A673 (cell line): ENCODE results near the gene MDFIC. TPM values are rescaled to one million over a fixed set of nuclear protein-coding genes. Genes with fewer than 3 reads are reported as not detected.

Source experiments
- BruUV-seq: library from RNA; stranded (reverse); fragments of 400-500 nt; replicated peaks from 2 replicates; lab custom pipeline; 2021; lab: Mats Ljungman, UMichigan
- CTCF ChIA-PET: fragments of 300-600 bp; sonication (Branson Sonifier 250); formaldehyde crosslinking; loops from one replicate; lab custom pipeline; 2022; ENCODE audit warnings: antibody characterized with exemption; lab: Charles Lee
- POLR2A ChIA-PET: fragments of 300-600 bp; sonication (Branson Sonifier 250); formaldehyde crosslinking; loops from one replicate; lab custom pipeline; 2022; ENCODE audit warnings: antibody characterized with exemption; ENCODE audit not compliant: low non-redundant PET; lab: Charles Lee
- DNase-seq: peaks from one replicate; pipeline ENCODE4 v3.0.0-alpha.2; 2015; ENCODE audit warnings: low spot score
- H3K27ac ChIP-seq: fragments of 200-600 bp; sonication (generic); 2 replicates; pipeline ENCODE4 v1.5.1; 2016; ENCODE audit warnings: mixed run types, low read depth, mild to moderate bottlenecking, mixed read lengths, antibody characterized with exemption, low read length; ENCODE audit not compliant: poor library complexity, severe bottlenecking
- H3K27me3 ChIP-seq: fragments of 200-600 bp; sonication (generic); replicated peaks from 2 replicates; pipeline ENCODE4 v1.6.1; 2017; ENCODE audit warnings: mixed run types, low read depth, mild to moderate bottlenecking, mixed read lengths, antibody characterized with exemption, low read length; ENCODE audit not compliant: insufficient read depth, poor library complexity
- H3K36me3 ChIP-seq: fragments of 200-600 bp; sonication (generic); 2 replicates; pipeline ENCODE4 v1.6.1; 2016; ENCODE audit warnings: mixed run types, mild to moderate bottlenecking, mixed read lengths, antibody characterized with exemption, low read length; ENCODE audit not compliant: insufficient read depth, poor library complexity, severe bottlenecking
- H3K4me1 ChIP-seq: fragments of 200-600 bp; sonication (generic); 2 replicates; pipeline ENCODE4 v1.6.1; 2017; ENCODE audit warnings: mixed run types, mild to moderate bottlenecking, mixed read lengths, antibody characterized with exemption, low read length; ENCODE audit not compliant: insufficient read depth, poor library complexity, severe bottlenecking
- H3K4me3 ChIP-seq: fragments of 200-600 bp; sonication (generic); 2 replicates; pipeline ENCODE4 v1.5.1; 2016; ENCODE audit warnings: low read depth, mixed run types, mild to moderate bottlenecking, mixed read lengths, low read length; ENCODE audit not compliant: poor library complexity, severe bottlenecking
- H3K9me3 ChIP-seq: fragments of 200-600 bp; sonication (generic); 2 replicates; pipeline ENCODE4 v1.6.1; 2016; ENCODE audit warnings: mixed run types, low read depth, mild to moderate bottlenecking, mixed read lengths, antibody characterized with exemption, low read length; ENCODE audit not compliant: poor library complexity, severe bottlenecking
- CTCF ChIP-seq: fragments of 300-800, 200-600 bp; sonication (generic); conservative IDR thresholded peaks from 2 replicates; pipeline ENCODE4 v1.5.1; 2017; ENCODE audit warnings: low read depth, mild to moderate bottlenecking, antibody characterized with exemption, low read length, moderate library complexity, mixed read lengths
- EZH2 ChIP-seq: fragments of 200-600 bp; sonication (generic); IDR thresholded peaks from 2 replicates; pipeline ENCODE4 v1.6.1; 2017; ENCODE audit warnings: borderline replicate concordance, low read depth, mild to moderate bottlenecking, mixed read lengths, antibody characterized with exemption, low read length; ENCODE audit not compliant: poor library complexity, severe bottlenecking
- intact Hi-C: fragments of 100-400 bp; cut with micrococcal nuclease; formaldehyde crosslinking; loops from one replicate; pipeline ENCODE4 v1.10.0; 2022; ENCODE audit not compliant: unreplicated experiment
- total RNA-seq: library from RNA; stranded (reverse); gene quantifications from 2 replicates; pipeline ENCODE4 v1.2.3, GENCODE V29; 2021

MDFIC gene
- total RNA-seq, 1 experiment from 2014 or later = 32.6 TPM

- Histone ChIP-seq H3K9me3 (no peaks in the 10 kb centered on the region), H3K4me3 (peak overlapping the region; percentile 78), H3K27ac (no peak overlapping the region), H3K36me3 (no peaks in the 10 kb centered on the region), H3K4me1 (peaks cover 37% of the 10 kb centered on the region), H3K27me3 (no peaks in the 10 kb centered on the region)
- CTCF ChIA-PET = no interaction called here
- no peak for DNase-seq
- intact Hi-C loops = no loop called here
- TF ChIP-seq EZH2 (no peak), CTCF (no peak)
- BruUV-seq = no TSS peak
- POLR2A ChIA-PET = no interaction called here
These were observed 2.3 kb downstream of the MDFIC start for GRCh38 chr7:114924038-114924712.

GRCh38 chr7:114925434-114925833 lies 3.5 kb downstream of the MDFIC start:
- Histone ChIP-seq H3K36me3 (no peaks in the 10 kb centered on the region), H3K9me3 (no peaks in the 10 kb centered on the region), H3K27me3 (no peaks in the 10 kb centered on the region), H3K4me3 (no peak overlapping the region), H3K27ac (no peak overlapping the region), H3K4me1 (peaks cover 49% of the 10 kb centered on the region)
- ChIA-PET CTCF (no interaction called here), POLR2A (no interaction called here)
- TF ChIP-seq CTCF (no peak), EZH2 (no peak)
- no TSS peak for BruUV-seq
- DNase-seq = no peak
- intact Hi-C loops = no loop called here

- Histone ChIP-seq H3K4me3 (no peak overlapping the region), H3K9me3 (no peaks in the 10 kb centered on the region), H3K36me3 (no peaks in the 10 kb centered on the region), H3K27ac (no peak overlapping the region), H3K4me1 (peaks cover 67% of the 10 kb centered on the region), H3K27me3 (no peaks in the 10 kb centered on the region)
- TF ChIP-seq EZH2 (no peak), CTCF (no peak)
- intact Hi-C loops = no loop called here
- no TSS peak for BruUV-seq
- CTCF ChIA-PET = no interaction called here
- POLR2A ChIA-PET = no interaction called here
- DNase-seq = no peak
These were observed 6.2 kb downstream of the MDFIC start for GRCh38 chr7:114928060-114928459.
